Neural progenitor cell (in vitro differentiated cells): Measurements from ENCODE around the gene PACRG. TPM values are rescaled to one million over a fixed set of nuclear protein-coding genes. Genes with fewer than 3 reads are reported as not detected.

Experiments used
- DNase-seq: peaks from one replicate; pipeline ENCODE4 v3.0.0-alpha.2; 2016; ENCODE audit warnings: low spot score
- H2AFZ ChIP-seq: fragments of 200-600 bp; sonication (generic); replicated peaks from 2 replicates; pipeline ENCODE4 v1.6.1; 2016; ENCODE audit warnings: antibody characterized with exemption
- H3F3A ChIP-seq: fragments of 200-600 bp; sonication (generic); 2 replicates; pipeline ENCODE4 v1.6.1; 2016; ENCODE audit warnings: antibody characterized with exemption, low read depth
- H3K27ac ChIP-seq: fragments of 200-600 bp; sonication (generic); 2 replicates; pipeline ENCODE4 v1.5.1; 2016; ENCODE audit warnings: mild to moderate bottlenecking
- H3K27me3 ChIP-seq: fragments of 200-600 bp; sonication (generic); 2 replicates; pipeline ENCODE4 v1.6.1; 2016; ENCODE audit warnings: mild to moderate bottlenecking, moderate library complexity
- H3K36me3 ChIP-seq: fragments of 200-600 bp; sonication (generic); 2 replicates; pipeline ENCODE4 v1.5.1; 2016
- H3K4me1 ChIP-seq: fragments of 200-600 bp; sonication (generic); 2 replicates; pipeline ENCODE4 v1.6.1; 2016; ENCODE audit warnings: mixed run types
- H3K4me2 ChIP-seq: fragments of 200-600 bp; sonication (generic); 2 replicates; pipeline ENCODE4 v1.6.1; 2016
- H3K4me3 ChIP-seq: fragments of 200-600 bp; sonication (generic); 2 replicates; pipeline ENCODE4 v1.5.1; 2016
- H3K79me2 ChIP-seq: fragments of 200-600 bp; sonication (generic); 2 replicates; pipeline ENCODE4 v1.6.1; 2016; ENCODE audit warnings: low read depth
- H3K9ac ChIP-seq: fragments of 200-600 bp; sonication (generic); 2 replicates; pipeline ENCODE4 v1.6.1; 2016
- H3K9me3 ChIP-seq: fragments of 200-600 bp; sonication (generic); 2 replicates; pipeline ENCODE4 v1.5.1; 2016; ENCODE audit warnings: low read depth
- H4K20me1 ChIP-seq: fragments of 200-600 bp; sonication (generic); 2 replicates; pipeline ENCODE4 v1.6.1; 2016; ENCODE audit warnings: low read depth
- H3K27ac Mint-ChIP-seq: 3 replicates; pipeline ENCODE4 v1.8.0; 2021; ENCODE audit warnings: mixed read lengths
- H3K27me3 Mint-ChIP-seq: 2 replicates; pipeline ENCODE4 v1.8.0; 2022; ENCODE audit warnings: low read depth, mild to moderate bottlenecking, inconsistent platforms, moderate library complexity, mixed read lengths; ENCODE audit not compliant: insufficient read depth
- H3K36me3 Mint-ChIP-seq: 3 replicates; pipeline ENCODE4 v1.8.0; 2021; ENCODE audit warnings: mixed read lengths
- H3K4me1 Mint-ChIP-seq: 3 replicates; pipeline ENCODE4 v1.8.0; 2021; ENCODE audit warnings: mixed read lengths
- H3K4me3 Mint-ChIP-seq: 3 replicates; pipeline ENCODE4 v1.8.0; 2021; ENCODE audit warnings: mild to moderate bottlenecking, moderate library complexity, mixed read lengths
- H3K9me3 Mint-ChIP-seq: 3 replicates; pipeline ENCODE4 v1.8.0; 2020; ENCODE audit warnings: mixed read lengths
- EZH2 ChIP-seq: fragments of 200-600 bp; sonication (generic); IDR thresholded peaks from 2 replicates; pipeline ENCODE4 v1.6.1; 2017; ENCODE audit warnings: antibody characterized with exemption, mild to moderate bottlenecking, moderate library complexity
- EZH2phosphoT487 ChIP-seq: fragments of 200-600 bp; sonication (generic); IDR thresholded peaks from 2 replicates; pipeline ENCODE4 v1.6.1; 2017; ENCODE audit warnings: antibody characterized with exemption
- total RNA-seq: library from RNA; depleted of rRNA; stranded (reverse); fragments of >200 nt; gene quantifications from 2 replicates; pipeline ENCODE4 v1.2.3, GENCODE V29; 2015; ENCODE audit warnings: low replicate concordance
- TF ChIP-seq, protein P1 (sequence below): fragments of 200-600 bp; sonication (generic); IDR thresholded peaks from 2 replicates; pipeline ENCODE4 v1.5.1; 2017; ENCODE audit warnings: antibody characterized with exemption, mild to moderate bottlenecking

Gene PACRG
- total RNA-seq, 1 donor from 2014 or later = 0.30 TPM

DNA sequence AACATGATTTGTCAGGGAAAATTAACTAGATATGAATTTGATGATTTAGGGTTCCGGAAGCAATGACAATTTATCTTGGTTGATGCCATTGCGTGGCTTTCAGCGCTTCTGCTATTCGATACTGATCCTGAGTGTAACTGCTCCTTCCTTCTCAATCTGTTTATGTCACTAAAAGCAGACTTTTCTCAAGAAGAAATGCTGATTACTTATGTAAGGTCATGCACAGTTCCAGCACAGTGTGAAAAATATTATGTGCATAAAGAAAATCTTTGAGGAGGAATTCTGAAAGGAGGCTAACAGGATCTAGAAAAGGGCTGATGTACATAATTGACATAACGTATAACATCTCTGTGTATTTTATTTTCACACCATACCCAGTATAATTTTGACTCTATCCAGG lies 336.6 kb downstream of the PACRG start:
- no peak overlapping the region for H3K9ac ChIP-seq
- Mint-ChIP-seq H3K36me3 (no peaks in the 10 kb centered on the region), H3K9me3 (peaks cover 7% of the 10 kb centered on the region), H3K27me3 (no peaks in the 10 kb centered on the region), H3K27ac (no peak overlapping the region), H3K4me3 (no peak overlapping the region), H3K4me1 (peaks cover 27% of the 10 kb centered on the region)
- H3K79me2 ChIP-seq = no peaks in the 10 kb centered on the region
- no peaks in the 10 kb centered on the region for H3K27me3 ChIP-seq
- H3K9me3 ChIP-seq = no peaks in the 10 kb centered on the region
- H3K4me2 ChIP-seq = no peak overlapping the region
- no peaks in the 10 kb centered on the region for H3K36me3 ChIP-seq
- H4K20me1 ChIP-seq = no peaks in the 10 kb centered on the region
- H3F3A ChIP-seq = no peaks in the 10 kb centered on the region
- H3K4me1 ChIP-seq = peaks cover 9% of the 10 kb centered on the region
- H2AFZ ChIP-seq = no peak overlapping the region
- no peak for DNase-seq
- H3K4me3 ChIP-seq = no peak overlapping the region
- no peak overlapping the region for H3K27ac ChIP-seq
- TF ChIP-seq EZH2phosphoT487 (no peak), EZH2 (no peak)

DNA sequence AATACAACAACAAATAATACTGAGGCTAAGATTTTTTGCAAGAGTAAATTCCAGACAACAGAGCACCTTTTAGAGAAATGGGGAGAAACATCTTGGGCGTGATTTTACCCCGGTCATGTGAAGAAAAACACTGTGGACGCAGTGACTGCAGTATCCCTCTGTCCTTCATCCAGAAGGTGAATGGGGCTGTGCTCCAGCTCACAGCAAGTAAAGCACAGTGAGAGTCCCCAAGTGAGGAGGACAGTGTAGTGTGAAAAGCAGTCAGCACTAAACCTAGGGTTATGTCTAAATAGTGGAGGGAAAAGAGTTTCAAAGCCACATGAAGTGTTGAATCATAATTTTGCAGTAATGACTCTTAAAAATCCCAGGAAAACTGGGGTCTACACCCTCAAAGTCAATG lies 338.4 kb downstream of the PACRG start:
- H3K9me3 Mint-ChIP-seq = peaks cover 7% of the 10 kb centered on the region
- H3K4me1 Mint-ChIP-seq = peaks cover 27% of the 10 kb centered on the region
- no peak for TF ChIP-seq EZH2
- TF ChIP-seq EZH2phosphoT487 = no peak
- TF ChIP-seq, protein P1, sequence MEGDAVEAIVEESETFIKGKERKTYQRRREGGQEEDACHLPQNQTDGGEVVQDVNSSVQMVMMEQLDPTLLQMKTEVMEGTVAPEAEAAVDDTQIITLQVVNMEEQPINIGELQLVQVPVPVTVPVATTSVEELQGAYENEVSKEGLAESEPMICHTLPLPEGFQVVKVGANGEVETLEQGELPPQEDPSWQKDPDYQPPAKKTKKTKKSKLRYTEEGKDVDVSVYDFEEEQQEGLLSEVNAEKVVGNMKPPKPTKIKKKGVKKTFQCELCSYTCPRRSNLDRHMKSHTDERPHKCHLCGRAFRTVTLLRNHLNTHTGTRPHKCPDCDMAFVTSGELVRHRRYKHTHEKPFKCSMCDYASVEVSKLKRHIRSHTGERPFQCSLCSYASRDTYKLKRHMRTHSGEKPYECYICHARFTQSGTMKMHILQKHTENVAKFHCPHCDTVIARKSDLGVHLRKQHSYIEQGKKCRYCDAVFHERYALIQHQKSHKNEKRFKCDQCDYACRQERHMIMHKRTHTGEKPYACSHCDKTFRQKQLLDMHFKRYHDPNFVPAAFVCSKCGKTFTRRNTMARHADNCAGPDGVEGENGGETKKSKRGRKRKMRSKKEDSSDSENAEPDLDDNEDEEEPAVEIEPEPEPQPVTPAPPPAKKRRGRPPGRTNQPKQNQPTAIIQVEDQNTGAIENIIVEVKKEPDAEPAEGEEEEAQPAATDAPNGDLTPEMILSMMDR = no peak
- no peaks in the 10 kb centered on the region for H3F3A ChIP-seq
- H3K4me1 ChIP-seq = peaks cover 9% of the 10 kb centered on the region
- H2AFZ ChIP-seq = no peak overlapping the region
- H3K79me2 ChIP-seq = no peaks in the 10 kb centered on the region
- H4K20me1 ChIP-seq = no peaks in the 10 kb centered on the region
- H3K27ac ChIP-seq = no peak overlapping the region
- H3K36me3 ChIP-seq = no peaks in the 10 kb centered on the region
- no peak overlapping the region for H3K4me3 ChIP-seq
- H3K36me3 Mint-ChIP-seq = no peaks in the 10 kb centered on the region
- H3K9ac ChIP-seq = no peak overlapping the region
- no peak overlapping the region for H3K4me3 Mint-ChIP-seq
- DNase-seq = no peak
- no peaks in the 10 kb centered on the region for H3K27me3 Mint-ChIP-seq
- H3K4me2 ChIP-seq = no peak overlapping the region
- H3K27ac Mint-ChIP-seq = no peak overlapping the region
- no peaks in the 10 kb centered on the region for H3K27me3 ChIP-seq
- H3K9me3 ChIP-seq = no peaks in the 10 kb centered on the region

DNA sequence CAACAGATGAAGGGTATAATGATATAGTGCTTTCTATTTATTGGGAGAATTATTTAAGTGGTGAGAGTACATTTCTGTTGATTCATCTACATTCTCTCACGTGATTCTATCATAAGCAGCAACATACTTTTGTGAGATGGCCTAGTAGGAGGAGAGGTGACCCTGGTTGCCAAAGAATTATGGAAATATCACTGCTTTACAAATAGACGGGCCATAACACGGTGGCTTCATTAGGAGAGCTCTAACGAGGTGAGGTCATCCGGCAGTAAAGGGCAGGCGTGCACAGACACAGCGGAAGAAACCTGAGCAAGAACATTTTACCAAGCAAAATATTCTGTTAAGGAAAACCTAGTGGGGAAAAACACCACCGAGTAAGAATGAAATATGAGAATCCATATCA lies 349.4 kb downstream of the PACRG start:
- Histone ChIP-seq H3K79me2 (no peaks in the 10 kb centered on the region), H3K27ac (no peak overlapping the region), H3K4me1 (no peaks in the 10 kb centered on the region), H4K20me1 (no peaks in the 10 kb centered on the region), H3K9me3 (no peaks in the 10 kb centered on the region), H2AFZ (no peak overlapping the region), H3K4me2 (no peak overlapping the region), H3K4me3 (no peak overlapping the region), H3K36me3 (no peaks in the 10 kb centered on the region), H3K9ac (no peak overlapping the region), H3F3A (no peaks in the 10 kb centered on the region), H3K27me3 (no peaks in the 10 kb centered on the region)
- H3K27me3 Mint-ChIP-seq = peaks cover 2% of the 10 kb centered on the region
- TF ChIP-seq, protein P1 = no peak
- TF ChIP-seq EZH2phosphoT487 (no peak), EZH2 (no peak)
- no peaks in the 10 kb centered on the region for H3K4me1 Mint-ChIP-seq
- H3K27ac Mint-ChIP-seq = no peak overlapping the region
- no peak for DNase-seq
- H3K9me3 Mint-ChIP-seq = peaks cover 1% of the 10 kb centered on the region
- no peak overlapping the region for H3K4me3 Mint-ChIP-seq
- H3K36me3 Mint-ChIP-seq = no peaks in the 10 kb centered on the region

DNA sequence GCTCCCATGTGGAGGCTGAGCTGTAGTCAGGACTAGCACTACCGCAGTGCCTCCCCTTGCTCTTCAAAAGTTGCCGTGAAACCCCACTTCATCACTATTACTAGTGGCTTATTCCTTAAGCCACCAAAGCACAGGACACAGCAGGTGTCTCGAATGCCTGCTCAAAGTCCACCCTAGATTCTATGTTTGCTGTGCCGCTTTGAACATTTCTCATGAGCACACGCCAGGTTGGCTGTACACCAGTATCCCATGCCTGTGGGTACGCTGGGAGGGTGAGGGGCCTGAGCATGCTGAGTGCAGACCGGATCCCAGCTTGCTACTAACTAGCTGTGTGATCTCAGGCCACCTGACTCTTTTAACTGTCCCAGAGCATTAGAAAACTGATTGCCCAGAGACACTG lies 350.9 kb downstream of the PACRG start:
- no peaks in the 10 kb centered on the region for H3K36me3 ChIP-seq
- no peak overlapping the region for H3K4me3 ChIP-seq
- TF ChIP-seq EZH2phosphoT487 (no peak), EZH2 (no peak)
- TF ChIP-seq, protein P1 = no peak
- no peaks in the 10 kb centered on the region for H3K79me2 ChIP-seq
- H4K20me1 ChIP-seq = no peaks in the 10 kb centered on the region
- Mint-ChIP-seq H3K4me1 (peaks cover 7% of the 10 kb centered on the region), H3K9me3 (peaks cover 1% of the 10 kb centered on the region), H3K27ac (no peak overlapping the region), H3K4me3 (no peak overlapping the region), H3K36me3 (no peaks in the 10 kb centered on the region), H3K27me3 (peaks cover 2% of the 10 kb centered on the region)
- H3K4me1 ChIP-seq = peaks cover 9% of the 10 kb centered on the region
- no peak for DNase-seq
- no peaks in the 10 kb centered on the region for H3F3A ChIP-seq
- no peak overlapping the region for H3K4me2 ChIP-seq
- H3K9me3 ChIP-seq = no peaks in the 10 kb centered on the region
- H3K9ac ChIP-seq = no peak overlapping the region
- H3K27ac ChIP-seq = no peak overlapping the region
- H2AFZ ChIP-seq = no peak overlapping the region
- no peaks in the 10 kb centered on the region for H3K27me3 ChIP-seq
